Measurements from ENCODE around the gene USP3. TPM values are rescaled to one million over a fixed set of nuclear protein-coding genes. Genes with fewer than 3 reads are reported as not detected.

Gene USP3
- total and polyA plus RNA-seq, 10 of the 15 experiments (the other 5 are each of a cell fraction or from before 2014, with no cell fraction given), result 23.8 to 64.5 (median 50.3) TPM

- Histone ChIP-seq H3K27me3 (replicated peaks in 1 of 2; ENCODE audit: control insufficient read depth in 2 of 2, insufficient read depth in 2 of 2, low read length in 1 of 2) (no peaks in the 10 kb centered on the region), H3K4me3 (peak overlapping the region; percentile 96), H3K4me1 (ENCODE audit: control insufficient read depth, insufficient read depth, low read length) (peaks cover 29% of the 10 kb centered on the region), H3K27ac (ENCODE audit: control insufficient read depth, insufficient read depth) (peak overlapping the region; percentile 95), H4K20me1 (ENCODE audit: control insufficient read depth, insufficient read depth) (no peaks in the 10 kb centered on the region), H3K4me2 (ENCODE audit: control insufficient read depth, insufficient read depth) (peak overlapping the region; percentile 62), H3K9ac (ENCODE audit: control insufficient read depth, insufficient read depth, low read length) (peak overlapping the region; percentile 96), H2AFZ (ENCODE audit: control insufficient read depth, low read depth, low read length) (no peak overlapping the region), H3K79me2 (ENCODE audit: control insufficient read depth, insufficient read depth, low read length) (peaks cover 91% of the 10 kb centered on the region), H3K9me3 (replicated peaks; ENCODE audit: control insufficient read depth, insufficient read depth, low read length) (no peaks in the 10 kb centered on the region), H3K36me3 (ENCODE audit: control insufficient read depth in 2 of 2, insufficient read depth in 2 of 2, low read length in 1 of 2) (no peaks in the 10 kb centered on the region)
- TSS peak; percentile 37 for BruUV-seq (replicated peaks)
- FAIRE-seq (no peak), ATAC-seq (no peak), DNase-seq (ENCODE audit: low read depth, low spot score) (no peak)
- TF ChIP-seq ZBTB4 (CRISPR knock-in tag; IDR thresholded peaks at IDR 0.05), result no peak
- no peak for TF ChIP-seq PAX8 (IDR thresholded peaks at IDR 0.05)
- TF ChIP-seq ASH2L (IDR thresholded peaks at IDR 0.05; ENCODE audit: borderline replicate concordance, low read depth), result no peak
- TF ChIP-seq SUPT20H (IDR thresholded peaks at IDR 0.05; ENCODE audit: borderline replicate concordance, control insufficient read depth, low read depth, low read length), result no peak
- TF ChIP-seq PKNOX1 (IDR thresholded peaks at IDR 0.05), result peak; percentile 68; the same call in 1 of the 2 replicates
- peak in 1 of 3 experiments; percentile 10; a peak in 1 of 6 replicates for TF ChIP-seq CTCF (IDR thresholded peaks at IDR 0.05 in 2 of 3, conservative IDR thresholded peaks at IDR 0.05 in 1 of 3; ENCODE audit: control insufficient read depth in 2 of 3, extremely low read depth in 1 of 3, insufficient read depth in 1 of 3, low read depth in 3 of 3, low read length in 3 of 3)
- no peak for TF ChIP-seq ZBTB33 (IDR thresholded peaks at IDR 0.05)
- no peak for TF ChIP-seq MYC (IDR thresholded peaks at IDR 0.05; ENCODE audit: insufficient read depth, insufficient read length, insufficient replicate concordance, low read length, severe bottlenecking)
- no peak for TF ChIP-seq HSF1 (IDR thresholded peaks at IDR 0.05; ENCODE audit: low read depth, low read length)
- ChIA-PET CTCF (interaction anchor here (1.1 to 6.4 kb wide), 13 partner anchors 10 to 93 kb away, joined by 3 to 52 read pairs (median 10); no protein-coding TSS in a partner anchor), POLR2A (interaction anchor here (0.9 to 8.7 kb wide), 10 partner anchors 9 to 92 kb away, joined by 3 to 110 read pairs (median 12); partner anchors contain the start of gene FBXL22), RAD21 (ENCODE audit: unreplicated experiment) (interaction anchor here (1.0 to 8.7 kb wide), 12 partner anchors 8 to 103 kb away, joined by 3 to 197 read pairs (median 40); partner anchors contain the start of gene FBXL22), SMC1A (ENCODE audit: uncharacterized antibody, unreplicated experiment) (interaction anchor here (0.7 to 8.7 kb wide), 22 partner anchors 8 to 245 kb away, joined by 3 to 151 read pairs (median 16); partner anchors contain the start of gene FBXL22)
- in situ Hi-C loops (cut with MboI) (no loop called here), intact Hi-C loops (cut with micrococcal nuclease; ENCODE audit: unreplicated experiment) (loop anchor here (5.0 to 10.0 kb wide), 4 partner anchors 36 to 588 kb away; partner anchors contain the start of genes CIAO2A and SNX1)
- 69% methylated on average over 8 of the region's 8 CpGs for WGBS (ENCODE audit: insufficient coverage, insufficient replicate concordance, low lambda C conversion rate, missing lambda C conversion rate)
These were observed 2.2 kb downstream of the USP3 start for GRCh38 chr15:63506537-63507035.
